ENCODE measurements around the gene GEMIN5.

GEMIN5 gene

DNA sequence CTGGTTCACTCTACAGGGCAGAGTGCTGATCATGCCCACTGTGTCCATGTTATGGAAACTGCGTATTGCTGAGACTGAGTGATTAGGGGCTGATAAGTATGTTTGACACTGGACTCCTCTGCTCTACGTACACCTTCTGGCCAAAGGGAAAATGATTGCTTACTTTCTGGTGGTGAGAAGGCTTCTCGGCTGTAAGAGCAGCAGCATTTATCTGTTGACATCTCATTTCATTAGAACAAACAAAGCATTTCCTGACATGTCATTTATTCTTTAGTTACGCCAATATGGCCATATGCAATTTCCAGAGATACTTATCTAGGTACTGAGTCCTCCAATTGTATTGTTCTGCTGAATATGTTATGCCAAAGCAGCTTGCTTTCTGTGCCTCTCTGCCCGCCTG, 93.2 kb downstream of the GEMIN5 start:
- no peak for DNase-seq

DNA sequence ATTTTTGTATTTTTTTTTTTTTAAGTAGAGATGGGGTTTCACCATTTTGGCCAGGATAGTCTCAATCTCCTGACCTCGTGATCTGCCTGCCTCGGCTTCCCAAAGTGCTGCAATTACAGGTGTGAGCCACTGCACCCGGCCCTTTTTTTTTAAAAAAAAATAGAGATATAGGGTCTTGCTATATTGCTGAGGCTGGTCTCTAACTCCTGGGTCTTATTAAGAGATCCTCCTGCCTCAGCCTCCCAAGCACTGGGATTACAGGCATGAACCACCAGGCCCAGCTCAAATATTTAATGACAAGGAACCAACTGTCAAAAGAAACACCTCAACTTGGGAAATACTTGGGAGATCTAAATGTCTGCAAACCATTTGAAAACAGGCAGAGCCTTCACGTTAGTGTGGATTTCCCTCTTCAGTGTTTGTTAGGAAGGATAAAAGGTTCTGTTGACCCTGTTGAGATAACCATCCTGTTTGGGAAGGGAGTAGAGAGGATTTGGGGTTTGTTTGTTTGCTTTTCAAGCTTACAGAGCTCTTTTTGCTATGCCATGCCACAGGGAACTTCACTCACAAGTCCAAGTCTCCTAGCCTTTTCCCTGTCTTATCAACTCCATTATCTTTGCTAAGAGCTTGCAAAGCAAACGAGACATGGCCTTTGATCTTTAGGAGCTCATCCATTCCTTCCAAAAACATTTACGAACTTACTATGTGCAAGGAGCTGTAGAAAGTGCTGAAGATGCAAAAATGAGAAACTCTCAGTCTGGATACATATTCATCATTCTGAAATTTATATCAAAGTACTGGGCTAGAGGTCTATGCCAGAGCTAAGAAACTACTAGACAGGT, 95.1 kb downstream of the GEMIN5 start:
- DNase-seq = no peak

DNA sequence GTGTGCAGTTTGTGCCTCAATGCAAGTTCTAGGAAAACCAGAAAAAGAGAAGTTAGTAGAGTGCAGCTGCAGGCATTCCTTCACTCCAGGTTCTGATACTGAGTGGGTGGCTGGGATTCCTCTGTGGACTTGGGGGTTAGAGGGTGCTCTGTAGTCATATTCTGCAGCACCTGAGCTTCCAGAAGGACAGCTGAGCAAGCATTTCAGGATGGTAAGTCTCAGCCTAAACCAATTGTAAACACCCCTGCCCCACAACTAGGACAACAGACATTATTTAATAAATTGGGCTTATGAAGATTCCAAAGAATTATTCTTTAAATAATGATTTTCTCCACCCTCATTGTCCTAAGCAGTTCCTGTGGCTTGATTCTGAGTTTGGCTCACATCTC, 96.7 kb downstream of the GEMIN5 start:
- no peak for DNase-seq

DNA sequence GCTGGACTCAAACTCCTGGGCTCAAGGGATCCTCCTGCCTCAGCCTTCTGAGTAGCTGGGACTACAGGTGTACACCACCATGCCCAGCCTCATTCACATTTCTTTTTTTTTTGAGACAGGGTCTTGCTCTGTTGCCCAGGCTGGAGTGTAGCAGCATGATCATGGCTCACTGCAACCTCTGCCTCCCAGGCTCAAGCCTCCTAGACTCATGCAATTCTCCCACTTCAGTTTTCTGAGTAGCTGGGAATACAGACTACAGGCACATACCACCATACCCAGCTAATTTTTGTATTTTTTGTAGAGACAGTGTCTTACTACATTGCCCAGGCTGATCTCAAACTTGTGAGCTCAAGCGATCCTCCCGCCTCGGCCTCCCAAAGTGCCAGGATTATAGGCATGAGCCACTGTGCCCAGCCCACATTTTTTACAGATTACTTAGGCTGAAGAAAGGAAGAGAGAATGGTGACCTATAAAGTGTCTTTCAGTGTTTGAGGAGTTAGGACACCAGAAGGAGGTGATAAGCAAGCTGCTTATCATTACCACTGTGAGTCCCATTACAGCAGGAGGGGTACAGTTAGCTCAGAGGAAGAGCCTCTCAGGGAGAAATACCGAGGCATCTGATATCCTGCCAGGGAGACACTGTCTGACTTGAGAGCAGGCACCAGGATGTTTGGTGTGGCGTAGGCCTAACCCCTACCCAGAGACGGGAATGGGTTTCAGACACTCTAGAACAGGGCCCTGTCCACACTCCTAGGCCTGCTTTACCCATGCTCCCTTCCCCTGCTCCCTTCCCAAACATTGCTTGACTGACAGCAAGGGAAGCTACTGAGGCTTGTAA, 97.4 kb downstream of the GEMIN5 start:
- no peak for DNase-seq
